CD4-positive, alpha-beta T cell treated with Interleukin-17A for 4 hours (primary cell): ENCODE measurements around the gene SYNDIG1.

Source experiments
- DNase-seq: peaks from one replicate; pipeline ENCODE4 v3.0.0-alpha.2; 2020; ENCODE audit warnings: mixed read lengths

The SYNDIG1 gene

GRCh38 chr20:24449026-24449720 lies 20.3 kb upstream of the SYNDIG1 start:
- DNase-seq: no peak

GRCh38 chr20:24450177-24450576 lies 19.3 kb upstream of the SYNDIG1 start:
- no peak for DNase-seq

- DNase-seq: no peak
Measured at GRCh38 chr20:24450624-24451376, 18.6 kb upstream of the SYNDIG1 start.

GRCh38 chr20:24451428-24451827 lies 18.0 kb upstream of the SYNDIG1 start:
- DNase-seq: no peak

GRCh38 chr20:24452016-24452415 lies 17.4 kb upstream of the SYNDIG1 start:
- DNase-seq: no peak

- no peak for DNase-seq
Measured at GRCh38 chr20:24452498-24453127, 16.8 kb upstream of the SYNDIG1 start.

- DNase-seq: no peak
Measured at GRCh38 chr20:24453869-24454268, 15.6 kb upstream of the SYNDIG1 start.

- DNase-seq: no peak
Measured at GRCh38 chr20:24455081-24455480, 14.3 kb upstream of the SYNDIG1 start.

- DNase-seq: no peak
Measured at GRCh38 chr20:24456398-24456781, 13.0 kb upstream of the SYNDIG1 start.

- no peak for DNase-seq
Measured at GRCh38 chr20:24458436-24458835, 11.0 kb upstream of the SYNDIG1 start.

- no peak for DNase-seq
Measured at GRCh38 chr20:24459733-24460132, 9.7 kb upstream of the SYNDIG1 start.

GRCh38 chr20:24460712-24461111 lies 8.7 kb upstream of the SYNDIG1 start:
- DNase-seq: no peak

GRCh38 chr20:24461848-24462247 lies 7.6 kb upstream of the SYNDIG1 start:
- no peak for DNase-seq

- DNase-seq: no peak
Measured at GRCh38 chr20:24462460-24463010, 6.9 kb upstream of the SYNDIG1 start.

- DNase-seq: no peak
Measured at GRCh38 chr20:24465159-24465558, 4.3 kb upstream of the SYNDIG1 start.

GRCh38 chr20:24465730-24466129 lies 3.7 kb upstream of the SYNDIG1 start:
- DNase-seq: no peak

- DNase-seq: no peak
Measured at GRCh38 chr20:24468401-24469115, 871 bp upstream of the SYNDIG1 start.

GRCh38 chr20:24469894-24470745 lies 691 bp downstream of the SYNDIG1 start:
- DNase-seq: no peak

GRCh38 chr20:24470746-24471582 lies 1.5 kb downstream of the SYNDIG1 start:
- DNase-seq: no peak

GRCh38 chr20:24472426-24472825 lies 3.0 kb downstream of the SYNDIG1 start:
- DNase-seq: no peak
